Ascending aorta (tissue), 2 donors: ENCODE data around the gene ELFN2. TPM values are rescaled to one million over a fixed set of nuclear protein-coding genes. Genes with fewer than 3 reads are reported as not detected.

ENCODE experiments used
- DNase-seq, 2 donors: peaks; one replicate each; pipeline ENCODE4 v3.0.0-alpha.2; 2019; ENCODE audit warnings: low spot score in 2 of 2
- H3K27ac ChIP-seq, 2 donors: fragments of 200-600 bp; sonication (generic); one replicate each; pipeline ENCODE4 v1.5.1; 2016 to 2017; ENCODE audit warnings: mild to moderate bottlenecking in 1 of 2
- H3K27me3 ChIP-seq: fragments of 200-600 bp; sonication (generic); one replicate; pipeline ENCODE4 v1.5.1; 2017
- H3K36me3 ChIP-seq, 2 donors: fragments of 200-600 bp; sonication (generic); one replicate each; pipeline ENCODE4 v1.5.1; 2016
- H3K4me1 ChIP-seq, 2 donors: fragments of 200-600 bp; sonication (generic); one replicate each; pipeline ENCODE4 v1.5.1; 2016 to 2017; ENCODE audit warnings: mild to moderate bottlenecking in 1 of 2
- H3K4me3 ChIP-seq, 2 donors: fragments of 200-600 bp; sonication (generic); one replicate each; pipeline ENCODE4 v1.5.1; 2016 to 2017; ENCODE audit warnings: mild to moderate bottlenecking in 1 of 2
- H3K9me3 ChIP-seq, 2 donors: fragments of 200-600 bp; sonication (generic); one replicate each; pipeline ENCODE4 v1.5.1; 2016
- intact Hi-C: fragments of 100-400 bp; cut with DNase I; formaldehyde crosslinking; loops from one replicate; pipeline ENCODE4 v1.15.1; 2023
- total RNA-seq: library from RNA; depleted of rRNA; stranded (reverse); fragments of >200 nt; gene quantifications from one replicate; pipeline ENCODE4 v1.1.0, GENCODE V29; 2016
- TF ChIP-seq, protein P1 (sequence below), 3 experiments: fragments of 200-600 bp in 2 of 3; fragments of 450-650 bp in 1 of 3; sonication (generic) in 2 of 3; IDR thresholded peaks; one replicate each; pipeline ENCODE4 v1.5.1; 2016 to 2019; ENCODE audit warnings: antibody characterized with exemption in 3 of 3, mild to moderate bottlenecking in 1 of 3, moderate library complexity in 1 of 3

Gene ELFN2
- total RNA-seq, 1 donor from 2014 or later, result not detected

DNA sequence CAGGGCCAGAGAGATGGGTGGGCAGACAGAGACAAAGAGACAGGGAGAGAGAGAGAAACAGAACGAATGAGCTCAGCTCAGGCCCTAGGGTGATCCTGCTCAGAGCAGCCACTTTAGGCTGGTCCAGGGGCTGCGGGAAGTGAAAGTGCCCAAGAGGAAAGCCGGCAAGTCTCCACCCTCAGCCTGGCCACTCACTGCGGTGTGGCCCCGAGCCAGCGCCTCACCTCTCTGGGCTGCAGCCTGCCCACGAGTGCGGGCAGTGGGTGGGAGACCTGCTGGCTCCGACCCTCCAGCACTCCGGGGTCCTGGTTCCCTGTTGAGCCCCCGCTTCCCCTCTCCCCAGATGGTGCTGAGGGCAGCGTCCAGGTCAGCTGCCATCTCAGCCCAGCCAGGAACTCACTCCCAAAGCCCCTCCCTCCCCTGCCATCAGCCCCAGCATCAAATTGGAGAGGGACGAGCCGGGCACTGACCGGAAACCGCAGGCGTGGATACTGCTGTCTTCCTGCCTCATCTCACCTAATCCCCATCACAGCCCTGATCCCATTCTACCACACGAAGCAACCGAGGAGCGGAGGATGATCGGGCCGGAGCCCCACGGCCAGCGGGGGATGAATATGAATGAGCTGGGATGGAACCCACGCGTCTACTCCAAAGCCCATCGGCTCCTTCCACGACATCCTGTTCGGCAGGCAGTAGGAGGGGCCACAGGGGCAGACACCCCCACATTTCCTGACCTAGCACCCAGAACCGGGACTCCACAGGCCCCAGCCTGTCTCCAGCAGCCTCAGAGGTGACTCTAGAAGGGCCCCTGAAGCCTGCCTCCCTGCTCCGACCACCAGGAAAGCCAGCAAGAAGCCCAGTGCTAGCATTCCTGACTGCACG is 16.9 kb downstream of the ELFN2 start:
- intact Hi-C loops, result no loop called here
- Histone ChIP-seq H3K9me3 (no peaks in the 10 kb centered on the region), H3K27me3 (no peaks in the 10 kb centered on the region), H3K27ac (no peak overlapping the region), H3K4me3 (no peak overlapping the region), H3K4me1 (no peaks in the 10 kb centered on the region), H3K36me3 (no peaks in the 10 kb centered on the region)
- TF ChIP-seq, protein P1, sequence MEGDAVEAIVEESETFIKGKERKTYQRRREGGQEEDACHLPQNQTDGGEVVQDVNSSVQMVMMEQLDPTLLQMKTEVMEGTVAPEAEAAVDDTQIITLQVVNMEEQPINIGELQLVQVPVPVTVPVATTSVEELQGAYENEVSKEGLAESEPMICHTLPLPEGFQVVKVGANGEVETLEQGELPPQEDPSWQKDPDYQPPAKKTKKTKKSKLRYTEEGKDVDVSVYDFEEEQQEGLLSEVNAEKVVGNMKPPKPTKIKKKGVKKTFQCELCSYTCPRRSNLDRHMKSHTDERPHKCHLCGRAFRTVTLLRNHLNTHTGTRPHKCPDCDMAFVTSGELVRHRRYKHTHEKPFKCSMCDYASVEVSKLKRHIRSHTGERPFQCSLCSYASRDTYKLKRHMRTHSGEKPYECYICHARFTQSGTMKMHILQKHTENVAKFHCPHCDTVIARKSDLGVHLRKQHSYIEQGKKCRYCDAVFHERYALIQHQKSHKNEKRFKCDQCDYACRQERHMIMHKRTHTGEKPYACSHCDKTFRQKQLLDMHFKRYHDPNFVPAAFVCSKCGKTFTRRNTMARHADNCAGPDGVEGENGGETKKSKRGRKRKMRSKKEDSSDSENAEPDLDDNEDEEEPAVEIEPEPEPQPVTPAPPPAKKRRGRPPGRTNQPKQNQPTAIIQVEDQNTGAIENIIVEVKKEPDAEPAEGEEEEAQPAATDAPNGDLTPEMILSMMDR (IDR thresholded peaks at IDR 0.05), result no peak
- no peak for DNase-seq

DNA sequence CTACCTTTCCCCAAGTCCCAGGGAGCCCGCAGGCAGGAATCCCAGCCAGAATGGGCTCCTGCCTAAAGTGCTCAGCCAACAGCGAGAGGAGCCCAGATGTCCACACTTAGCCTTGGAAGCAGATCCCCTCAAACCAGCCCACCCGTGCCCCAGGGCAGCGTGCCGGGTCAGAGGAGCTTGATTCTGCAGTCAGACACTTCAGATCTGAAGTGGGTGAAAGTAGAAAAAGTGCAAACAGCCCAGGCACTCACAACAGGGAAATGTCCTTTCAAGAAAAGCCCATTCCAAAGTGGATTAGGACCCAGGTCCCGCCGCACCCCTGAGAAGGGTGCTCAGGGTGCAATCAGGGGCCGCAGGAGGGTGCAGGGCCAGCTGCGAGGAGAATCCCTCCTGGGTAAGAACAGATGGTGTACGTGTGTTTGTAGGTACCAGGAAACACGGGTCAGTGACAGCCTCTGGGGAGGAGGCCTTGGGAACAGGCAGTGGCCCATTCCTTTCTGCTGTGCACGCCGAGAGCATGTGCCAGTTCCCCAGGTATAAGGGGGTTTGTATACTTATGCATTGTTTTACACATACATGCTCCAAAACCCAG is 17.7 kb downstream of the ELFN2 start:
- TF ChIP-seq, protein P1 (IDR thresholded peaks at IDR 0.05), result no peak
- H3K27me3 ChIP-seq, result no peaks in the 10 kb centered on the region
- no peak for DNase-seq
- no peak overlapping the region for H3K4me3 ChIP-seq
- H3K4me1 ChIP-seq, result no peaks in the 10 kb centered on the region
- no peak overlapping the region for H3K27ac ChIP-seq
- intact Hi-C loops, result no loop called here
- H3K36me3 ChIP-seq, result no peaks in the 10 kb centered on the region
- H3K9me3 ChIP-seq, result no peaks in the 10 kb centered on the region

DNA sequence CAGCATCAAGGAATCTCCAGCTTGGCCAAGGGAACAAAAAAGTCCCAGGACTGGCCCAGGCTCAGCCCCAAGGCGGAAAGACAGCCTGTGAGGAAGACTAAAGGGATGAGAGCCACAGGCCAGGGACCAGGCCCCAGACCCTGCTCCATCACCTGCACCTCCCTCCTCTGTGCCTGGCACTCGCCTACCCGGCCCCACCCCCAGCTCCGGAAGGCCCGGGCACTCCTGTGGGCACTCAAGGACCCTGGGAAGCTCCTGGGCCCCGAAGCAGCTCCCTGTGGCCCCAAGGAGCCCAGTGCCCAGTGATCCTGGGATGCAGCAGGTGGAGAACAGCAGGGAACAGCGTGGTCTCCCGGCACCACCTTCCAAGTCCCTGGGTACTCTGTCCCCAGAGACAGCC is 18.2 kb downstream of the ELFN2 start:
- H3K9me3 ChIP-seq, result no peaks in the 10 kb centered on the region
- intact Hi-C loops, result no loop called here

DNA sequence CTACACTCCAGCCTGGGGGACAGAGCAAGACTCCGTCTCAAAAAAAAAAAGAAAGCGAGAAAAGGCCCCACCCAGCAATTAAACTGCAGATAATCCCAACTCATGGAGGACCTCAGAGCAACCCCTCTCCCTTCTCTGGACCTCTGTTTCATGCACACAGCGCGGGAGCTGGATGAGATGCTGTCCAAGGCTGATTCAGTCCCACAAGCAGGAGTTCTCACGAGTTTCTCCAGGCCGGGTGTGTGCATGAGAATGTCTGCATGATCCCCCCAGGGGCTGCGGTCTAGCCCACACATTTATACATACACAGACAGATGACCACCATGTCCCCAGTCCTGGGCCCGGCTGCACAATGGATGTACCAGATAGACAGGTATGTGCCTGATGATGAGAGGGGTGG is 19.4 kb downstream of the ELFN2 start:
- no peaks in the 10 kb centered on the region for H3K9me3 ChIP-seq
- intact Hi-C loops, result no loop called here
- H3K4me3 ChIP-seq, result no peak overlapping the region
- H3K4me1 ChIP-seq, result no peaks in the 10 kb centered on the region
- no peak for DNase-seq
- TF ChIP-seq, protein P1 (IDR thresholded peaks at IDR 0.05), result no peak
- no peaks in the 10 kb centered on the region for H3K36me3 ChIP-seq
- H3K27ac ChIP-seq, result no peak overlapping the region
- H3K27me3 ChIP-seq, result no peaks in the 10 kb centered on the region

More for the DNA sequence above, 18.2 kb downstream of the ELFN2 start:
- H3K27me3 ChIP-seq, result no peaks in the 10 kb centered on the region
- TF ChIP-seq, protein P1 (IDR thresholded peaks at IDR 0.05), result no peak
- H3K27ac ChIP-seq, result no peak overlapping the region
- H3K4me1 ChIP-seq, result no peaks in the 10 kb centered on the region
- H3K36me3 ChIP-seq, result no peaks in the 10 kb centered on the region
- H3K4me3 ChIP-seq, result no peak overlapping the region
- DNase-seq, result no peak

DNA sequence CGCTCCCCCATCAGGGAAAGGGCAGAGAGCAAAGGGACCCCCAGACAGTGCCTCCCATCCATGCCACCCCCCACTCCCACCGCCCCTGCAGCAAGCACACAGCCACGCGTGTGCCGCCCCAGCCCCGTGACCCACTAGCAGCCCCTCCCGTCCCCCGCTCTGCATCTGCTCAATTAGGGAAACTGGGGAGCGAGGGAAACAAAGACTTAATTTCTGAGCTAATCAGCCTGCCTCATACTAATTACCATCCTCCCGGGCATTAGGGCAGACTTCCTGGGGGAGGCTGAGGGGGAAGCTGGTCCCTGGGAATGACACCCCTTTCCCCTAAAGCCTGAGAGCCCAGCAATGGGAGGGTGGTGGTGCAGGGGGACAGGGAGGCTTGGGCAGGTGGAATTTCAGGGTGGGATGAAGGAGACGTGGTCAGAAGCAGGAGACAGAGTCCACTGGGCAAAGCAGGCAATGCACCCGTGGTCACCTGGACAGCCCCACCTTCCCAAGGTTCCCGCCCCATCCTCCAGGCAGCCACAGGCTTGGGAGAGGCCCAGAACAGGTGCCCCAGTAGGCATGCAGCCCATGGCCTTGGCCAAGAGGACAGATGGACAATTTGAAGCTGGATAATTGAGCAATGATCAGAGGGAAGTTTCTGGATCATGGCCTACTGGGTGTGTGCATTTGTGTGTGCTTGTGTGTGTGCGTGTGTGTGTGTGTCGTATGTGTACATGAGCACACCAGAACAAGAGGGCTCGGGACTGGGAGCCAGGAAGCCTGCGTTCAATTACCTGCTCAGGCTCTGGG is 20.6 kb downstream of the ELFN2 start:
- Histone ChIP-seq H3K4me3 (no peak overlapping the region), H3K27me3 (no peaks in the 10 kb centered on the region), H3K27ac (no peak overlapping the region), H3K36me3 (no peaks in the 10 kb centered on the region), H3K4me1 (no peaks in the 10 kb centered on the region), H3K9me3 (no peaks in the 10 kb centered on the region)
- TF ChIP-seq, protein P1 (IDR thresholded peaks at IDR 0.05), result no peak
- DNase-seq, result no peak
- intact Hi-C loops, result no loop called here
